Measurements from ENCODE around the gene BABAM2. TPM values are rescaled to one million over a fixed set of nuclear protein-coding genes. Genes with fewer than 3 reads are reported as not detected.

BABAM2 gene
- total and polyA plus RNA-seq, 2 experiments from 2014 or later = 17.8 to 21.5 TPM

DNA sequence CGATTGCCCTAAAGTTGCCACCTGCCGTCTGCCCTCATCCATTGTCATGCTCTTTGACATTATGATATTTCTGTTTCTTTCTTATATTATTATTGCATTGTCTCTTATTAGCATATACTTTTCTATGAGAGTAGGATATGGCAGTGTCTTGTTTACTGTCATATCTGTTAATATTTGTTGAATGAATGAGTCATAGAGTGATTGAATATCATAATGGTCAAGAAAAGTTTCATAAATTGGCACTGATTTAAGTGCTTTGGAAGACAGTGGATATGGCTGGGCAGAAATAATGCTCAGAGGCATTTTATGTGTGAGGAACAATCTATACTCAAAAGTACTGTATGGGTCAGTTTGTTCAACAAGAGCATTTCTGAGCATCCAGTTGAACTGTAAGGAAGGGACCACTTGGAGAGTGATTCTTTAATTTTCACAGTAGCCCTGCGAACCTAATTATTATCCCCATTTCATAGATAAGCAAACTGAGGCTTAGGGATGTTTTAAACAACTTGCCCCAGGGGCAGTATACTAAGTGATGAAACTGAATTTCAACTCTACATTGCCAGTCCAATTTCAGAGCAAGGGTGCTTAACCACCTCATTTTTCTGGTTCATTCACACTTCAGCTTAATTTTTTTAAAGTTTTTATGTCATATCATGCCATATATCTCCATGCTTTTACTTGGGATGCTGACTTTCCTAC is 326.7 kb downstream of the BABAM2 start:
- ATAC-seq (no peak), DNase-seq (ENCODE audit: low spot score) (no peak)
- no peak overlapping the region for H3K4me3 Mint-ChIP-seq
- no peaks in the 10 kb centered on the region for H3K36me3 Mint-ChIP-seq (ENCODE audit: low read depth)
- TF ChIP-seq JUNB (IDR thresholded peaks at IDR 0.05; ENCODE audit: unreplicated experiment) (no peak), NANOG (IDR thresholded peaks at IDR 0.05; ENCODE audit: borderline replicate concordance) (no peak), CTCF (conservative IDR thresholded peaks at IDR 0.05; ENCODE audit: low read depth in 2 of 2) (no peak), EZH2 (IDR thresholded peaks at IDR 0.05; ENCODE audit: low read depth, unreplicated experiment) (no peak), STAT1 (IDR thresholded peaks at IDR 0.05; ENCODE audit: unreplicated experiment) (no peak), ETS1 (IDR thresholded peaks at IDR 0.05) (no peak), ZNF331 (CRISPR knock-in tag; IDR thresholded peaks at IDR 0.05; ENCODE audit: low read depth) (no peak), EZH2phosphoT487 (IDR thresholded peaks at IDR 0.05; ENCODE audit: unreplicated experiment) (no peak), ZNF462 (CRISPR knock-in tag; IDR thresholded peaks at IDR 0.05) (no peak), POLR2AphosphoS5 (IDR thresholded peaks at IDR 0.05; ENCODE audit: low read depth) (no peak), CREB1 (CRISPR knock-in tag; IDR thresholded peaks at IDR 0.05; ENCODE audit: low read depth) (no peak), ZNF114 (CRISPR knock-in tag; IDR thresholded peaks at IDR 0.05) (no peak)
- TF ChIP-seq, protein P1, sequence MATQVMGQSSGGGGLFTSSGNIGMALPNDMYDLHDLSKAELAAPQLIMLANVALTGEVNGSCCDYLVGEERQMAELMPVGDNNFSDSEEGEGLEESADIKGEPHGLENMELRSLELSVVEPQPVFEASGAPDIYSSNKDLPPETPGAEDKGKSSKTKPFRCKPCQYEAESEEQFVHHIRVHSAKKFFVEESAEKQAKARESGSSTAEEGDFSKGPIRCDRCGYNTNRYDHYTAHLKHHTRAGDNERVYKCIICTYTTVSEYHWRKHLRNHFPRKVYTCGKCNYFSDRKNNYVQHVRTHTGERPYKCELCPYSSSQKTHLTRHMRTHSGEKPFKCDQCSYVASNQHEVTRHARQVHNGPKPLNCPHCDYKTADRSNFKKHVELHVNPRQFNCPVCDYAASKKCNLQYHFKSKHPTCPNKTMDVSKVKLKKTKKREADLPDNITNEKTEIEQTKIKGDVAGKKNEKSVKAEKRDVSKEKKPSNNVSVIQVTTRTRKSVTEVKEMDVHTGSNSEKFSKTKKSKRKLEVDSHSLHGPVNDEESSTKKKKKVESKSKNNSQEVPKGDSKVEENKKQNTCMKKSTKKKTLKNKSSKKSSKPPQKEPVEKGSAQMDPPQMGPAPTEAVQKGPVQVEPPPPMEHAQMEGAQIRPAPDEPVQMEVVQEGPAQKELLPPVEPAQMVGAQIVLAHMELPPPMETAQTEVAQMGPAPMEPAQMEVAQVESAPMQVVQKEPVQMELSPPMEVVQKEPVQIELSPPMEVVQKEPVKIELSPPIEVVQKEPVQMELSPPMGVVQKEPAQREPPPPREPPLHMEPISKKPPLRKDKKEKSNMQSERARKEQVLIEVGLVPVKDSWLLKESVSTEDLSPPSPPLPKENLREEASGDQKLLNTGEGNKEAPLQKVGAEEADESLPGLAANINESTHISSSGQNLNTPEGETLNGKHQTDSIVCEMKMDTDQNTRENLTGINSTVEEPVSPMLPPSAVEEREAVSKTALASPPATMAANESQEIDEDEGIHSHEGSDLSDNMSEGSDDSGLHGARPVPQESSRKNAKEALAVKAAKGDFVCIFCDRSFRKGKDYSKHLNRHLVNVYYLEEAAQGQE (IDR thresholded peaks at IDR 0.05; ENCODE audit: unreplicated experiment) = no peak
- no peaks in the 10 kb centered on the region for H3K79me2 ChIP-seq (replicated peaks; ENCODE audit: insufficient read depth)
- no peak overlapping the region for H2AFZ ChIP-seq
- H3K27ac ChIP-seq (ENCODE audit: low read depth) = no peak overlapping the region
- H3K27me3 Mint-ChIP-seq (ENCODE audit: insufficient read depth, low read depth, poor library complexity) = no peaks in the 10 kb centered on the region
- no peak overlapping the region for H3K27ac Mint-ChIP-seq
- H3K36me3 ChIP-seq (ENCODE audit: insufficient read depth) = no peaks in the 10 kb centered on the region; the same call in 1 of the 2 replicates
- H3K9me3 Mint-ChIP-seq = no peaks in the 10 kb centered on the region
- H3K4me2 ChIP-seq = no peak overlapping the region
- H3F3A ChIP-seq (replicated peaks; ENCODE audit: low read depth) = no peaks in the 10 kb centered on the region
- no peaks in the 10 kb centered on the region for H3K4me1 ChIP-seq (ENCODE audit: insufficient read depth)
- no peaks in the 10 kb centered on the region; the same call in 1 of the 2 replicates for H4K20me1 ChIP-seq (replicated peaks; ENCODE audit: insufficient read depth)
- H3K4me3 ChIP-seq = no peak overlapping the region
- H3K4me1 Mint-ChIP-seq = no peaks in the 10 kb centered on the region
- no peaks in the 10 kb centered on the region for H3K27me3 ChIP-seq (ENCODE audit: insufficient read depth)
- no peaks in the 10 kb centered on the region for H3K9me2 ChIP-seq (ENCODE audit: insufficient read depth)
